Progenitor cell of endocrine pancreas (in vitro differentiated cells): ENCODE results near the gene SMOC2. TPM values are rescaled to one million over a fixed set of nuclear protein-coding genes. Genes with fewer than 3 reads are reported as not detected.

Experiments used
- DNase-seq: peaks from one replicate; pipeline ENCODE4 v3.0.0; 2021; ENCODE audit warnings: low spot score; ENCODE audit not compliant: unreplicated experiment
- H3K27ac Mint-ChIP-seq: 2 replicates; pipeline ENCODE4 v1.8.0; 2021; ENCODE audit warnings: mild to moderate bottlenecking, moderate library complexity, mixed read lengths
- H3K27me3 Mint-ChIP-seq: 2 replicates; pipeline ENCODE4 v1.8.0; 2021; ENCODE audit warnings: mixed read lengths
- H3K36me3 Mint-ChIP-seq: 2 replicates; pipeline ENCODE4 v1.8.0; 2022; ENCODE audit warnings: mixed read lengths; ENCODE audit not compliant: insufficient read depth
- H3K4me1 Mint-ChIP-seq: 2 replicates; pipeline ENCODE4 v1.8.0; 2021; ENCODE audit warnings: low read depth, mixed read lengths
- H3K4me3 Mint-ChIP-seq: 2 replicates; pipeline ENCODE4 v1.8.0; 2021; ENCODE audit warnings: low read depth, mild to moderate bottlenecking, moderate library complexity, mixed read lengths
- H3K9me3 Mint-ChIP-seq: 2 replicates; pipeline ENCODE4 v1.8.0; 2021; ENCODE audit warnings: low read depth, mixed read lengths
- total RNA-seq: library from RNA; stranded (reverse); gene quantifications from 2 replicates; pipeline ENCODE4 v1.2.1, GENCODE V29; 2021
- TF ChIP-seq, protein P1 (sequence below): fragments of 200-600 bp; sonication (generic); IDR thresholded peaks from one replicate; pipeline ENCODE4 v1.5.0; 2021; ENCODE audit warnings: antibody characterized with exemption, mild to moderate bottlenecking; ENCODE audit not compliant: unreplicated experiment

SMOC2 gene
- total RNA-seq, 1 donor from 2014 or later = 5.9 TPM

DNA sequence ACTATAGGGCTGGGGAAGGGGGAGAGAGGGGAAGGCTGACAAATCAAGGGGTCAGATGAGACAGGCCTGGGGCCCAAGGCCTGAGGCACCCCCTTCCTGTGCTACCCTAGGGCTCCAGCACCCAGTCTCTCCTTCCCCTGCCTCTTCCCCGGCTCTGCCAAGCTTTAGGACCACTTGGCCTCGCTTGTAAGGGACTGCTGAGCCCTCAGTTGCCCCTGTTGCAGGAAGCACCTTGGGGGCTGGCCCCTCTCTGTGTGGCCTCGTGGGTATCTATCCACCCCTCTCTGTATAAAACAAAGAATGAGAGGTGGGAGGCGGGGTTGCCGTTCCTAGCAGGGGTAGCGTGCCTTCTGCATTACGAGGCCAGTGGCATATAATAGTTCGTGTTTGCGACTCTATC, 21.4 kb upstream of the SMOC2 start:
- H3K27ac Mint-ChIP-seq = no peak overlapping the region
- DNase-seq = no peak

DNA sequence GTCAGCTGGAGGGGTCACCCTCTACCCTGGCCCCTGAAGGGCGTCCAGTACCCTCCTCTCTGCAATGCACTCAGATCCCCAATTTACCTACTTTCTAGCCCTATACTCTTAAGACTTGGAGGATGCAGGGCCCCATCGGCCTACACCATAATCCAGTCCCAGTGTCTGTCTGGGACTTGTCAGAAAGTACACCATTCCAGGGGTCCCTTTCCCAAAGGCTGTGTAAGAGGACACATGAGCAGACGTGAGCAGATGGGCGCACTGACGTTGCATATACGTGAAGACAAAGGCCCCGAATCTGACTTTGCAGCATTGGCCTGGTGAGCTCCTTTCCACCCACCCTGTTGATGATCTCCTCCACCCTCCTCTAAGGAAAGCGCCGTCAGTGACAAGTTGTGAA, 20.9 kb upstream of the SMOC2 start:
- H3K36me3 Mint-ChIP-seq = no peaks in the 10 kb centered on the region

More for the DNA sequence above, 21.4 kb upstream of the SMOC2 start:
- Mint-ChIP-seq H3K9me3 (no peaks in the 10 kb centered on the region), H3K36me3 (no peaks in the 10 kb centered on the region), H3K4me1 (peaks cover 2% of the 10 kb centered on the region), H3K27me3 (peaks cover 30% of the 10 kb centered on the region), H3K4me3 (no peak overlapping the region)
- TF ChIP-seq, protein P1, sequence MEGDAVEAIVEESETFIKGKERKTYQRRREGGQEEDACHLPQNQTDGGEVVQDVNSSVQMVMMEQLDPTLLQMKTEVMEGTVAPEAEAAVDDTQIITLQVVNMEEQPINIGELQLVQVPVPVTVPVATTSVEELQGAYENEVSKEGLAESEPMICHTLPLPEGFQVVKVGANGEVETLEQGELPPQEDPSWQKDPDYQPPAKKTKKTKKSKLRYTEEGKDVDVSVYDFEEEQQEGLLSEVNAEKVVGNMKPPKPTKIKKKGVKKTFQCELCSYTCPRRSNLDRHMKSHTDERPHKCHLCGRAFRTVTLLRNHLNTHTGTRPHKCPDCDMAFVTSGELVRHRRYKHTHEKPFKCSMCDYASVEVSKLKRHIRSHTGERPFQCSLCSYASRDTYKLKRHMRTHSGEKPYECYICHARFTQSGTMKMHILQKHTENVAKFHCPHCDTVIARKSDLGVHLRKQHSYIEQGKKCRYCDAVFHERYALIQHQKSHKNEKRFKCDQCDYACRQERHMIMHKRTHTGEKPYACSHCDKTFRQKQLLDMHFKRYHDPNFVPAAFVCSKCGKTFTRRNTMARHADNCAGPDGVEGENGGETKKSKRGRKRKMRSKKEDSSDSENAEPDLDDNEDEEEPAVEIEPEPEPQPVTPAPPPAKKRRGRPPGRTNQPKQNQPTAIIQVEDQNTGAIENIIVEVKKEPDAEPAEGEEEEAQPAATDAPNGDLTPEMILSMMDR = no peak

DNA sequence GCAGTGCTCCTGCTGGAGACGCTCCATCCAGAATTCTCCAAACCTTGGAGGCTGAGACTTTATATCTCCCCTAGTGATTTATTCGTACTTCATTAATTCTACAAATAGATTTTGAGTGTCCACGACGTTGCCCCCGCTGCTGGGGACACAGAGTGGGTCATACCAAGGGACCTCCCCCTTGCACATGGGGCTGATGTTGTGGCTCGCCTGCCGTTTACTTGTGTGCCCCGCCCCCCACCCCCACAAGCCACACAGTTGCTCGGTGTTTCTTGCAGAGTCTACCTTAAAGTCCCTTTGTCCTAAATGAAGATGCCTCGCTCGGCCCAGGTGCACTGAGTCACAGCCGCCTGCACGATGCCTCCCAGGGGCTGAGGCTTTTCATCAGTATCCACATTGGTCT, 20.3 kb upstream of the SMOC2 start:
- H3K4me1 Mint-ChIP-seq = no peaks in the 10 kb centered on the region
- H3K9me3 Mint-ChIP-seq = no peaks in the 10 kb centered on the region
- H3K27me3 Mint-ChIP-seq = peaks cover 29% of the 10 kb centered on the region
- H3K36me3 Mint-ChIP-seq = no peaks in the 10 kb centered on the region
- H3K27ac Mint-ChIP-seq = no peak overlapping the region
- TF ChIP-seq, protein P1 = no peak
- no peak for DNase-seq
- no peak overlapping the region for H3K4me3 Mint-ChIP-seq

More for the DNA sequence above, 20.9 kb upstream of the SMOC2 start:
- TF ChIP-seq, protein P1 = no peak
- no peaks in the 10 kb centered on the region for H3K9me3 Mint-ChIP-seq
- DNase-seq = no peak
- no peaks in the 10 kb centered on the region for H3K4me1 Mint-ChIP-seq
- H3K27ac Mint-ChIP-seq = no peak overlapping the region
- peaks cover 29% of the 10 kb centered on the region for H3K27me3 Mint-ChIP-seq
- no peak overlapping the region for H3K4me3 Mint-ChIP-seq

- H3K27ac Mint-ChIP-seq = no peak overlapping the region
- no peak overlapping the region for H3K4me3 Mint-ChIP-seq
- TF ChIP-seq, protein P1 = no peak
- H3K36me3 Mint-ChIP-seq = no peaks in the 10 kb centered on the region
- no peaks in the 10 kb centered on the region for H3K9me3 Mint-ChIP-seq
- peaks cover 1% of the 10 kb centered on the region for H3K4me1 Mint-ChIP-seq
- H3K27me3 Mint-ChIP-seq = peaks cover 23% of the 10 kb centered on the region
- DNase-seq = no peak
These were observed 13.8 kb upstream of the SMOC2 start for GRCh38 chr6:168427184-168427583.

DNA sequence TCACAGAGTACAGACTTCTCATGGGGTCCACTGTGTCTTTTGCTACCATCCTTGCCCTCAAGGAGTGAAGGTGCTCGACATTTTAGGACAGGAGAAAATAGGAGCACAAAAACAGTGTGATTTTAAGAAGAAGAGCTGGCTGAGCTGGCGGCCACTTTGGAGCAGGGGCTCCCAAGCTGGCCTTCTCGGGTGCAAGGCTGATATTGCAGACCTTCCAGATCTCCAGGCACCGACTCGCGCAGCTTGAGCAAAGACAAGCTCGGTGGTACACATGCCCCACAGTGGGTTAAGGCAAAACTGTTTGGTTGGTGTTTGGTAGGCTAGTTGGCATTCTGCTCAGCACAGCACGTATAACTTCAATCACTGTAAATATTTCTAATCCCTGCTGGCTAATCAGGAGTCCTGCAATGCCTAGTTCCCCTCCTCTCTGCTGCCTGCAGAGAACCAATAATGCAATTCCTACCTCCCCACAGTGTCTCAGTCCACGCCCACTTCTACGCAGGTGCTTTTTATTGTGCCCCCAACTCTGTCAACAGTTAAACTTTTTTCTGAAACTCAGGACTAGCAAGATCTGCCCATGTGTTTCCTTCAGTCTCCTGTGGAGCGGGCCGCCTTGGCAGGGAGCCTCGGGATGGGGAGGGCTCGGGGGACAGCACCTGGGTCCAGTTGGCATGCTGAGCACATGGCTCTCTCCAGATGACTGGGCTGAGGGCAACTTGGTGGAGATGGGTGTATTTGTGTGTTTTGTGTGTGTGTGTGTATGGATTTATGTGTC, 12.7 kb upstream of the SMOC2 start:
- H3K27ac Mint-ChIP-seq = no peak overlapping the region
- peaks cover 30% of the 10 kb centered on the region for H3K27me3 Mint-ChIP-seq
- peaks cover 1% of the 10 kb centered on the region for H3K4me1 Mint-ChIP-seq
- no peak overlapping the region for H3K4me3 Mint-ChIP-seq
- no peaks in the 10 kb centered on the region for H3K36me3 Mint-ChIP-seq
- TF ChIP-seq, protein P1 = peak; percentile 16
- H3K9me3 Mint-ChIP-seq = no peaks in the 10 kb centered on the region
- no peak for DNase-seq
